EL (cell line): Measurements from ENCODE around the gene C1orf35.

Experiments used
- DNase-seq: peaks from one replicate; pipeline ENCODE4 v3.0.0-alpha.2; 2016

Gene C1orf35

DNA sequence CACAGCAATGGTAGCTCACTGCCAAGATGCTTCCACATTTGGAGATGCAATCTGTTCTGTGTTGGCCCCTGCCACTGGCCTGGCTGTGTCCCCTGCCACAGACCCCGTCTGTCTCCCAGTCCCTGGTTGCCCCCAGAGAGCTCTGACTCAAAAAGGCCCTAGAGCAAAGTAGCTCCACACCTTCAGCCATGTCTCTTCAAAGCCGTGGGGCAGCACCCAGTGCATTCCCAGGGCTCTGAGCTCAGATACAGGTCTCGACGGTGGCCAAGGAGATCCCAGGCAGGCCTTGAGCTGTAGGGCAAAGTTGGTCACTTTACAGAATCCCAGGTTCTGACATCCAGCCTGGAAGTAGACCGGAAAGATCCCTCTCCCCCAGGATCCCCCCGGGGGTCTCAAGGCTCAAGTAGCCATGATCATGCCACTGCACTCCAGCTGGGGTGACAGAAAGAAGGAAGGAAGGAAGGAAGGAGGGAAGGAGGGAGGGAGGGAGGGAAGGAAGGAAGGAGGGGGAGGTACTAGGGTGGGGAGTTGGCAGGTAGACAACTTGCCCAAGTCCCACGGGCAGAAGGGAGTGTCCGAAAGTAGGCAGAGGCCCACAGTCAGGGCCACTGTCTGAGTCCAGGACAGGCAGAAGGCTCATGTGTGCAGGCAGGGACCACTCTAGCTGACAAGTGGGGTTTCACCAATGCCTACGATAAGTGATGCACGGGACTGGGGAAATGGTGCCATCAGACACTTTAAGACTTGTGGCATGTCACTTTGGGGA, 25.4 kb downstream of the C1orf35 start:
- DNase-seq, result no peak

DNA sequence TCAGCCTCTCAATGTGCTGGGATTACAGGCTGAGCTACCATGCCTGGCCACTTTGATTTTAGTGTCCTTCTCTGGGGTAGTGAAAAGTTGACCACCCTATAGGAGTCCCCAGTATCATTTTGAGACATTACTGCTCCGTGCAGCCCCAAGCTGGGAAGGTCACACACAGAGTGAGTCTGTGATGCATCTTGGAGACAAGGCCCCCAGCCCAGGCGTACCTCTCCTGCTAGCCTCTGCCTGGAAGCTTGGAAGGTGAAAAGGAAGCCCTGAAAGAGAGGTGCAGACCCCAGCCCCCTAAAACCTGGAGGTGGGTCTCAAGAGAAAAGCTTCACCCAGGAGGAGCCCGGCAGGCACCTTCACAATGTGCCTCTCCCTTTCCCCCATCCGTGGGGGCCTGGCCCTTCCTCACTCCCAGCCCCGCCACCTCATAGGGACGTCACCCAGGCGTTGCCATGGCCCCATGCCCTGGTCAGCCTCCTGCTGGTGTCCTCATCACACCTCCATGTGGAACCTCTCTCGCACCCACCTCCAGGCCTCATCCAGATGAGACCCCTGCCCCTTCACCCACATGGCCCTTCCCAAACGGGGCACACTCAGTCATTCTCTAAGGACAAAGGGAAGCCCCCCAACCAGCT, 26.2 kb downstream of the C1orf35 start:
- no peak for DNase-seq

DNA sequence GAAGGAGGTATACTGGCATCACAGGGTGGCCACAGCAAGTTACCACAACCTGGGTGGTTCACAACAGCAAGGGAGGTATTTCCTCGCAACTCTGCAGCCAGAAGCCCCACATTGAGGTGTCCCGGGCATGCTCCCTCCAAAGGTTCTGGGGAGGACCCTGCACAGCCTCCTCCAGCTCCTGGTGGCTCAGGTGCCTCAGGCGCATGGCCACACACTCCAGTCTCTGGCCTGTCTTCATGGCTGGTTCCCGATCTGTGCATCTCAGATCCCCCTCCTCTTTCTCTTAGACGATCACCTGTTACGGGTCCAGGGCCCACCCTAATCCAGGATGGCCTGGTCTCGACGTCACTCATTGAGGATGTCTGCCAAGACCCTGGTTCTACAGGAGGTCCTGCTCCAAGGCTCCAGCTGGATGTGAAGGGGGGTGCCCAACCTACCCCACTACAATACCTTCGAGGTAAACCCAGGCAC, 27.3 kb downstream of the C1orf35 start:
- no peak for DNase-seq

DNA sequence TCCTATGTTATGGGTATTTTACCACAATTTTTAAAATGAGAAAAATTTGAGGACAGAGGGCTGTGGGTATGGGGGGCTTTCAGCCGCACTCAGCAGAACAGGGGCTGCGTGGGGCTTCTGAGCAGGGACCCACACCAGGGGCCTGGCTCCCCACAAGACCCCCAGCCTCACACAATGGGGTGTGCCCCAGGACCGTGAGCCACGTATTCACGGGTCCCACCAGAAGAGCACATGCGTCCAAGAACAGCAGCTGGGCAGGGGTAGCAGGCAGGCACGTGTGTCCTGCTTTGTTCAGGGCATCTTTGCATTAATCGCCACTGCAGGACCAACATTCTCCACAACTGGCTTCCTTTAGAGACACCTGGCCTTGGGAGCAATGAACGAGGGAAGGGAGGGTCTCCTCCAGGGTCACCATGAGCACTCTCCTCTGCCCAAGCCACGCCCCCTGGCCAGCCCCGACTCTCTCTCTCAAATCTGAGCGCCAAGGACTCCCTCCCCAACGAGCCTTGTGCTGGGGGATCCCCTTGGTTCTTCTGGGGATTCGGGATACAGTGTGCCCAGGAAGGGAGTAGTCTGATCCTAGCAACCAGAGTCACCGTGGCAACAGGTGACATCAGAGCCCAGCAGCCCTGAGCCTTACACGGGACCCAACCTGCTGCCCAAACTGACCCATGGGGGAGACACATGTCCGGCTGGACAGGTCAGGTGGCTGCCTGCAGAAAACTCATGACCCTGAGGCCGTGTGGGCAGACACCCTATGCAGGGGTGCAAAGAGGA, 28.0 kb downstream of the C1orf35 start:
- DNase-seq, result no peak

DNA sequence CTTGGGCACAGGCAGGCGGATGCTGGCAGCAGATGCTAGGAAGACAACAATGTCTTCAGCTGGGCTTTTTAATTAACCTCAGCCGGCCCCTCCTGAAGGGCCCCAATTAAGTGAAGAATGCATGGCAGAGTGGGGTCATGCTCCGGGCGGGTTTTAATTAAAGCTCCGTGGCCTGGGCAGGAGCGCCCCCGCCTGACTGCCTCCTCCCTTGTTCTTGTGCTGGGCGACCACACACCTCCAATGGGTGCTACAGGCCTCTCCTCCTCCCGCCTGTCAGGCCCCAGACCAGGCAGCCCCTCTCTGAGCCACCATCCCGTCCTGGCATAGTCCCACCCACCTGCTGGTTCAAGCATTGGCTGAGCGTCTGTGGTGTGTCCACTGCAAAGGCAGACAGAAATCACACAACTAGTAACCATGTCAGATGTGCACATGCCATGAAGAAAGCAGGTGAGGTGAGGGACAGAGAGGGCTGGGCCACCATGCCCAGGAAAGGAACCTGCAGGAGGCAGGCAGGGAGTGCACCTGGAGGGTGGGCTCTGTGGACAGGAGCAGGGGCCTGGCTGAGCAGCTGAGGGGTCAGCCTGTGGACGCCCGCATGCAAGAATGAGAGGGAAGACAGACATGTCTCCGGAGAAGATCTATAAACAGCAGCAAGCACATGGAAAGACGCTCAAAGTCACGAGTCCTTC, 29.1 kb downstream of the C1orf35 start:
- DNase-seq, result no peak

DNA sequence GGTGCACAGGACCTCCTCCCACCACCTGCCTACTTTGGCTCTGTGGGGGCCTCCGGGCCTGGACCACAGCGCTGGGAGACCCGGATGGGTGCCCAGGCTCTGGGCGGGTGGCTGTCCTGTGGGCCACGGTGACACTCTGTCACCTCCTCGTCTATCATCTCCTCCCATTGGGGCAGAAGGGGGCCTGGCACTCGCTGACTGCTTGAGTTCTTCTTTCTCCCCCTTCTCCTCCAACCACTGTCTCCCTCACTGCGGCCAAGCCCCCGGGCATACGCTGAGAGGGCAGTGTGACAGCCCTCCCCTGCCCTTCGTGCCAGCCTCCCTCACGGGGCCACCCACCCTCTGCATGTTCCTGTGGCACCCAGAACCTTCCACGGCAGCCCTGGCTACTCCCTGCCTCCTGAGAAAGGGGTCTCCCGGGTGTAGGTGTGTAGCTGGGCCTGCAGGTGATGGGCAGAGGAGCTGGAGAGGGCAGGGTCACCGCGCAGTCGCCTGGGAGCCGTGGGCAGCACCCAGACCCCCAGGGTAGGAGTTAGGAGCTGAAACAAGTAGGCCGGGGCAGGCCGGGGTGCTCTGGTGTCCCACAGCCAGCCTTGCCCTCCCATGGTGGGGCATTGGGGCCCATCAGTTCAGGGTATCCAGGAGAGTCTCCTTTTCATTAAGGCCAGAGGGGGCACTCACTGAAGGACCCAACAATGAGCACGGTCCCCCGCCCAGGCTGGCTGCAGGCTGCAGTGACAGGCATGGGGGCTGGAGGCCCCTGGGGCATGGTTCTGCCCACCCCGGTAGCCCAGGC, 29.9 kb downstream of the C1orf35 start:
- no peak for DNase-seq

DNA sequence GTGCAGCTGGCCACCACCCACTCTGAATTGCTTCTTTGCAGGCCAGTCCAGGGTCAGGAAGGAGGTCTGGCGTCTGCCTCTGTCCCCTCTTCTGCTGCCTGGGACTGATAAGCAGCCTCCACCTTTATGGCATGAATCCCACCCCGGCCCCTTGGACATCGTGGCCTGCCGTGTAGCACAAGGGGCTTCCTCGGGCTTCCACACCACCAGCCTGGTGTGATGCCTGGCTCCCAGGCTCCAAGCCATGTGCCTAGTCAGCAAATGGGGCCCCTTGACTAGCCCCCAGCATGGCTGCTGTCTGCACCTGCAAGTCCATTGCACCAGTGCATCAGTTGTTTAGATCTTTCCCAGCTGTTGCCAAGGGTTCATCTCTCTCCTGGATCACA, 30.5 kb downstream of the C1orf35 start:
- no peak for DNase-seq

DNA sequence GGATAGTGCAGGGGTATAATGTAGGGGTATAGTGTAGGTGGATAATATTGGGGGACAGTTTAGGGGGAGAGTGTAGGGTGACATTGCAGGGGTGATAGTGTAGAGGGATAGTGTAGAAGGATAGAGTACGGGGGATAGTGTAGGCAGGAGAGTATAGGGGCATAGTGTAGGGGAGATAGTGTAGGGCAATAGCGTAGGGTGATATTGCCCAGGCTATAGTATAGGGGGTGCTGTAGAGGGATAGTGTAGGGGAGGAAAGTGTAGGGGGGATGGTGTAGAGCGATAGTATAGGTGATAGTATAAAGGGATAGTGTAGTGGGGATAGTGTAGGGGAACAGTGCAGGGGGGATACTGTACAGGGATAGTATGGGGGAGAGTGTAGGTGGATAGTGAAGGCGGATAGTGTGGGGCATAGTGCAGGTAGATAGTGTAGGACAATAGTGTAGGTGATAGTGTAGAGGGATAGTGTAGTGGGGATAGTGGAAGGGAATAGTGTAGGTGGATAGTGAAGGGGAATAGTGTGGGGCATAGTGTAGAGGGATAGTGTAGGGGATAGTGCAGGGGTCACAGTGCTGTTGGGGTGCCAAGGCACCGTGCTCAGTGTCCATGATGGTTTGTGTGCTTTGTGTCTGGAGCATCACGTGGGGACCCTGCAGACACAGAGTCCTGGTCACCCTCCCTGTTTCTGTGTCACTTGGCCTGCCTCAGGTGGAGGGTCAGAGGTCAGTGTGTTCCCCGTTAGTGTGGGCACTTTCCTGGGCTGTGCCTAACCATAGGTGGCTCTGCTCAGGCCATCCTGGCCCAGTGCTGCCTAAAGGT, 31.1 kb downstream of the C1orf35 start:
- no peak for DNase-seq

DNA sequence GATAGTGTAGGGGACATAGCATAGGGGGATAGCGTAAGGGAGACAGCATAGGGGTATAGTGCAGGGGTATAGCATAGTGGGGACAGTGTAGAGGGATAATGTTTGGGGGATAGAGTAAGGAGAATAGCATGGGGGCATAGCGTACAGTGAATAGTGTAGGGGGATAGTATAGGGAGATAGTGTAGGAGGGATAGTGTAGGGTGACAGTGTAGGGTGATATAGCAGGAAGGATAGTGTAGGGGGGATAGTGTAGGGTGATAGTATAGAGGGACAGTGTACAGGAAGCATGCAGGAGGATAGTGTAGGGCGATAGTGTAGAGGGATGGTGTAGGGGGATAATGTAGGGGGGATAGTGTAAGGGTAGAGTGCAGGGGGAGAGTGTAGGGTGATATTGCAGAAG, 32.3 kb downstream of the C1orf35 start:
- DNase-seq, result no peak

DNA sequence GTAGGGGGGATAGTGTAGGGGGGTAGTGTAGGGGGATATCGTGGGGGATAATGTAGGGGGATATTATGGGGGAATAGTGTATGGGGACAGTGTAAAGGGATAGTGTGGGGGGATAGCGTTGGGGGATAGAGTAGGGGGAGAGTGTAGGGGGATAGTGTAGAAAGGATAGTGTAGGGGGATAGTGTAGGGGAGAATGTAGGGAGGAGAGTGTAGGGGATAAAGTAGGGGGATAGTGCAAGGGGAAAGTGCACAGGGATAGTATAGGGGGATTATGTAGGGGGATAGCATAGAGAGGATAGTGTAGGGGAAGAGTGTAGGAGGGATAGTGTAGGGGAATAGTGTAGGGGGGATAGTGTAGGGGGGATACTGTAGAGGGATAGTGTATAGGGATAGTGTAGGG, 33.0 kb downstream of the C1orf35 start:
- DNase-seq, result no peak

DNA sequence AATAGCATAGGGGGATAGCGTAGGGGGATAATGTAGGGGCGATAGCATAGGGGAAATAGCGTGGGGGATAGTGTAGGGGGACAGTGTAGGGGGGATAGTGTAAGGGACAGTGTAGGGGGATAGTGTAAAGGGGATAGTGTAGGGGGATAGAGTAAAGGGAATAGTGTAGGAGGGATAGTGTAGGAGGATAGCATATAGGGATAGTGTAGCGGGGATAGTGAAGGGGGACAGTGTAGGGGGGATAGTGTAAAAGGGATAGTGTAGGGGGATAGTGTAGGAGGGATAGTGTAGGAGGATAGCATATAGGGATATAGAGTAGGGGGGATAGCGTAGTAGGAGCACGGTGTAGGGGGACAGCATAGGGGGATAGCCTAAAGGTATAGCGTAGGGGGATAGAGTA, 34.8 kb downstream of the C1orf35 start:
- DNase-seq, result no peak

DNA sequence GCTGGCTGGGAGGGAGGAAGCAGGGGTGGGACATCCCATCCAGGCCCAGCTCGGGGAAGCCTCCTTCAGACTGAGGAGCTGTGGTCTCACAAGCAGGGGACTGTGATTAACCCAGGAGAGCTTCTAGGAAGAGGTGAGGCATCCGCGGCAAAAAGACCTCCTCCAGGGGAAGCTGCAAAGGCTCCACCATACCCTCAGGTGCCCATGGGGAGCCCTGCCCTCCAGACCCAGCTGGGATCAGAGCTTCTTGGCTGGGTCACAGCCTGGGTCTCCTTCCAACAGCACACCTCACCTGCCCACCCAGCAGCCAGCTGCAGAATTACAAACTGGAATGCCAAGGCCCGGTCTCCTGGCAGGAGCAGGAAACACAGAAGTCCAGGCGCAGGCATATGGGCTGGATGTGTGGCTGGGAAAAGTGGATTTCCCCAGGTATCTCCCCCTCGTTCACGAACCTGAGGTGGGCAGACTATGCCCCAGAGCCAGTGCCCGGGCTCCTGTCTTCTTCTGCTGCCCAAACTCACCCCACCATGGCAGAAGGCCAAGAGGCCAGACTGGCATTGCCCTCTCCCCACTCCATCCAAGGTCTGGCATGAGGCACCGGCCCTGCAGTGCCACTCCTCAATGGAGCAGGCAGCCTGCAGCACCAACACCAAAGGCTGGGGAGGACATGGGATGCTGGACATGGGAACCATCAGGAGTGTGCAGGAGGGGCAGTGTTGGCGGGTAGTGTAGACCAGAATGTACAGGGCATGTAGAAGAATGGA, 36.1 kb downstream of the C1orf35 start:
- DNase-seq, result no peak

DNA sequence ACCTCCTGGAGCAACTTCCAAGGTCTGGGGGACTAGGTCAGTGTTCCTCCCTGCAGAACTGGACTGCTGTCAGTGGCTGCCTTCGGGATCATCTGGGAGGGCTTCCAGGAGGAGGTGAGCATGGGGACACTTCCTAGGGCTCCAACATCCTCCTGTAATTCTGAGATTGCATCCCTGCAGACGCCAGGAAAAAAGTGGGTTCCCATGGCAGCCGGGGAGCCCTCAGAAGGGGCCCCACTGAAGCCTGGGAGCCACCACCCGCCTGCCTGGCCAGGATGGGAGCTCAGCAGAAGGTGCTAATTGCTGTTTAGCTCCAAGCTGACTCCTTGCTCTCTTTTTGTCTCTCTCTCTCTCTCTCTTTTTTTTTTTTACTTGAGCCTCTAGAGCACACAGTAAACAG, 36.7 kb downstream of the C1orf35 start:
- DNase-seq, result no peak

DNA sequence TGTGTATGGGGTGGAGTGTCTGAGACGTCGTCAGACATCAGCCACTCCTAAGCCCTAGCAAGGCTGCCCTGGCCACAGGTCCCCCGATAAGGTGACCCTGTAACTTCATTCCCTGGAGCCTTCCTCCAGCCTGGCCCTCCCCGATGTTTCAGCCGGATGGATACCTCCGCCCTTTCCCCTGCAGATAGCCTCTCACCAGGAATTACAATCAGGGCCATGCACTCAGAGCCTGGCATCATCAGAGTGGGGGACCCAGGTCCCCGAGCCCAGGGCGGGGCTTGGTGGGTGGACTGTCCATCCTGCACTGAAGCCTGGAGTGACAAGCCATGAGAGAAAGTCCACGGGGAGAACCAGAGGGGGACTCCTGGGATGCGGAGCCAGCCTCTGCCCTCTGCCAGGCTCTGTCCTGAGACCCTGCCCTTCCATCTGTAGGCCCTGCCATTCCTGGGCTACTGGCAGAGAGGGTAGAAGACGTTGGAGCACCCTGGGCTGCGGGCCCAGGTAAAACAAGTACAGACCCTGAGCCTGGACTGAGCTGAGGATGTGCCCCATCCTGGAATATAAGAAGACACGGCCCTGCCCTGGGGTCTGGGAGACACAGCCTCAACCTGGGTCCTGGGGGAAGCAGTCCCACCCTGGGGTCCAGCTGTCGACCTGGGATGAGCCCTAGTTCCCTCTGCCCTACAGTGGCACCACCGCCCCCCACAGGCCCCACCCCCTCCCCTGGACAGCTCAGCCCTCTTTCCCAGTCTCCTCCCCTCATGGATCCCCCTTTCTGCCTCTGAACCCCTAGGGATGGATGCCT, 37.4 kb downstream of the C1orf35 start:
- no peak for DNase-seq

DNA sequence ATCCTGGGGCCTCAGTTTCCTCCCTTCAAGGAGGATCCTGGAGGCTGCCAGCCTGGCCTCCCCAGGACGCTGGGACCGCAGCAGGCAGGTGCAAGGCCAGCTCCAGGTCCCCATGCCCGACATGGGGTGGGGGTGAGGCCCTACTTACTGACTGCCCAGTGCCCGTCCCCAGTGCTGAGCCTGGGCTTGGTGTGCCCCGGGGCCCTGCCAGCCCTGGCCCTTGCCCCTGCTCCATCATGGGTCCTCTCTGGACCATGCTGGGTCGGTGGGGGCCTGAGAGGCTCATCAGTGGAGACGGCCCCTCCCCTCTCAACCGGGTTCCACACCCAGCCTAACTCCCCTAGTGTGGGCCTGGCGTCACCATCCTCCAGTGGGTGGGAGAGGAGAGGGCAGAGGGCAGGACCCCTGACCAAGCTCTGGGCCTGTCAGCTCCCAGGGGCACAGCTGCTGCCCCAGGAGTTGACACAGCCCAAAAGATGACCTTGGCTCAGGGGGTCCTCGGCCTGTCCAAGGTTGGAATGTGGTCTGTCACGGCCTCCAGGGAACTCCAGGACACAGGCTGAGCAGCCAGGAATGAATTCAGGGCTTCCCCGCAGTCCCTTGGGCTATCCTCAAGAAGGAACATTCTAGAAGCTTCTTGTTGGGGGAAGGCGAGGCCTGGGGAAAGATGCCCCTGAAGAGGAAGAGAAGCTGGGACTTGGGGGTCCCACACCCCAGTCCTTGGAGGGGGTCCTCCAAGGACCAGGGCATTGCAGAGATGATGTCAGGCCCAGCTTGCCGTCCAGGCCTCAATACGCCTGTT, 38.2 kb downstream of the C1orf35 start:
- no peak for DNase-seq

DNA sequence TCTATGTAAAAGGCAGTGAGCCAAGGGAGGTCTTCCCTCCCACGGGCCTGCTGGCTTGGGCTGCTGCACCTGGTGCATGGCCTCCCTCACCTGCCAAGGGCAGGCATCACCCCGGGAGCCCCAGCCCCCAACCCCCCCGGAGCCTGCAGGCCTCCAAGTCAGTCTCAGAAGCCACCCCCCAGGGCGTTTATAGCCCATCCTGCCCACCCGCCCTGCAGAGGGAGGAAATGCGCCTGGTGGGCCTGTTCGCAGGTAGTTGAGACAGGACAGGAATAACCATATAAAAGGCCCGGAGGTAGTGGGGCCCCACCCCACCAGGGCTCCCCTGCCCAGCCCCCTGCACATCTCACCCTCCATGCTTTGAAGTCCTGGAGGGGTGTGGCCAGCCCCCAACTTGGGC, 38.8 kb downstream of the C1orf35 start:
- DNase-seq, result no peak

DNA sequence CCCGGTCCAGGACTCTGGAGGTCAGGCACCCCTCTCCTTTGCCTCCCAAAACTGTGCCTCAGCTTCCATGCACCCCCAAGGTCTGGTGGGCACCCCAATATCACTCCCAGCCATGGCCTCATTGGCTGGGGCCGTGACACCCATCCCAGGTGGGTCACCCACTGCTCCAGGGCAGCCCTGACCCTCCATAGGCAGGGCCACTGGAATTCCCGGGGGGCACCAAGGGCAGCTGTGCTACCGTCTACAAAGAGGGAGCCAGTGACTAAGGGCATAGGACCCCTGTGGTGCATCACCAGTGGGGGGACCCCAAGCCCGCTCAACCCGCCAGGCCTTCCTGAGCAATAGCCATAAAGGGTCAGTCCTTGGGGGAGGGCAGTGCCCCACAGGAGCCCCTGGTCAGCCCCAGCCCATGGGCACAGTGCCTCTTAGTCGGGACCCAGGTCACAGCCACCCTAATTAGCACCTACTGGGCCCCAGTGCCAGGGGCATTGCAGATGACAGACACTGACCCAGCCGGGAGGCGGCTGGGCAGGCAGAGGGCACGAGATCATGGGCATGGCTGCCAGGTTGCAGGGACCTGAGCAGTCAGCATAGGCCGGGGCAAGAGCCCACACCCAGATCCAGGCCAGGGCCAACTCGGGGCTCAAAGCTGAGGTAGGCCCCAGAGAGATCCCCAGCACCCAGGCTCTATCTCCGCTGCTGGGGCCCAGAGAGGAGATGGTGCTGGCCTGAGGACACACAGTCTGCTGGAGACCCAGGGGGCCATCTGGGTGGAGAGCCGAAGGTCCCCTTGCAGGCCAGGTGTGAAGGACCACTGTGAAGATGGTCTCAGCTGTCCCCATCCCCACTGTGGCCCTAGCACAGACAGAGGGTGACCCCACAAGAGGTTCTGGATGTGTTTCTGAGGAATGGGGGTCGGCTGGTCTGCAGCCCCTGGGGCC, 39.6 kb downstream of the C1orf35 start:
- DNase-seq, result no peak

DNA sequence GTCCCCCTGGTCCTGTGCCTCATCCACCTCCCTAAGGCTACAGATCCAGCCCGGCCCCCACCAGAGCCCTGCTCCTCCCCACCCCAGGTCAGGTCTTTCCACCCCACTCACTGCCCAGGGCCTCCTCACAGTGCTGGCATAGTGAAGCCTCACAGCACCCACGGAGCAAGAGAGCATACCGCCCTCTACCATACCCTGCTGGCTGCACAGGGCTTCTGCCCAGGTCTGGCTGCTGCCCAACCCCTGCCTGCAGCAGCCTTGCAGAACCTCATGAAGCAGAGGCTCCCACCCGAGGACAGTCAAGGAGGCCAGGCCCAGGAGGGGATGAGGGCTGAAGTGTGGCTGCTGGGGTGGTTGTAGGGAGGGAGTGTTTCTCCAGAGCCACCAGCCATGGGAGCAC, 40.3 kb downstream of the C1orf35 start:
- DNase-seq, result no peak
